GM18511 (cell line): ENCODE measurements around the gene GALNTL6.

Source experiments
- ATAC-seq: cut with Tn5 transposase; IDR thresholded peaks from one replicate; pipeline ENCODE4 v1.9.1; 2021; ENCODE audit warnings: mild to moderate bottlenecking, moderate library complexity; ENCODE audit not compliant: unreplicated experiment

GALNTL6 gene

DNA sequence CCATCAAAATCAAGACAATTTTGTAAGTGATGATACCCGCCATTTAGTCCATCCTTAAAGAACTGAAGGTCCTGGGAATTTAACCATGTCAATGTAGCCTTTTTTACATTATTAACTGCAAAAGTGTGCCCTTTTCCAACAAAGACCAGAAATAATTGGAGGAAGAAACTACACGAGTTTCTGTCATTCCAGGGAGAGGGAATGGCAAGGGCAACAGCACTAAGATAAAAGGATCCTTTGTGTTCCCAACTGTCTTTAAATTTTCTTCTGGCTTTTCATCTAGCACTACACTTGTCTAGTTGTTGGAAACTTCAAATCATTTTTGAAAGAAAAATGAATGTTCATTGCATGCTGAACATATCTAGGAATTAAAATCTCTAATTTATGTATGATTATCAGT, 286.2 kb downstream of the GALNTL6 start:
- no peak for ATAC-seq

GRCh38 chr4:172103456-172103855, 290.3 kb downstream of the GALNTL6 start:
- no peak for ATAC-seq

GRCh38 chr4:172104539-172104938, 291.3 kb downstream of the GALNTL6 start:
- ATAC-seq: no peak

DNA sequence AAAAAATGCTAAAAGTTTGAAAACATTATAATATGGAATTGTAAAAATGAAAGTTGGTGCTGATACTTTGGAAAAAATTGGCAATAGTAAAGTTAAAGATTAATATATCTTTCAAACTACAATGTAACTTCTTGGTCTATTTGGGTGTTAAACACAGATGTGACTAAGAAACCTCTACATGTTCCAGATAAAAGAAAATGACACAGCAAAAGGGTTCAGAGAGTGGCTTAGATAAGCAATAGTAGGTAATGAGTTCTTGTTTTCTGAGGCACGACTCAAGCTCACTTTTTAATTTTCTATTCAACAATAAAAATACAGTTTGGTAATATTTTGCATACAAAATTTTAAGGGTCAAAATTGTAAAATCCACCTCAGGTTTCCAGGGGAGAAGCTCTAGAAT, 292.7 kb downstream of the GALNTL6 start:
- no peak for ATAC-seq

- ATAC-seq: no peak
These were observed 296.3 kb downstream of the GALNTL6 start for GRCh38 chr4:172109466-172109865.

GRCh38 chr4:172124656-172125308, 311.6 kb downstream of the GALNTL6 start:
- ATAC-seq: no peak

DNA sequence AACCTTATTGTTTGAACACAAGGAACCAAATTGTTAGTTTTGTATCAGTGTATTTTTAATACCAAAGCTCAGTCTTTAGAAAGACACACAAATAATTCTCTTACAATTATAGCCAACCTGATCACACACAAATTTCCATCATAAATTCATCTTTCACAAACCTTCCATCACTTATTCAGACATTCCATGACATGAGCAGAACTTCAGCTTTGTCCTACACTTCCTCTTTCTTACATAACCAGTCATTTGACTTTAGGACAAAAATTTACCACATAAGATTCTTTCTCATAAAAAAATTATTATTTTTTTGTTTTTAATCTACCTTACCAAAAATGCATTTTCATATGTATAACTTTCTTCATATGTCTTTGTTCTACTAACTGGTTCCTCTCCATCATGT, 312.2 kb downstream of the GALNTL6 start:
- ATAC-seq: no peak

DNA sequence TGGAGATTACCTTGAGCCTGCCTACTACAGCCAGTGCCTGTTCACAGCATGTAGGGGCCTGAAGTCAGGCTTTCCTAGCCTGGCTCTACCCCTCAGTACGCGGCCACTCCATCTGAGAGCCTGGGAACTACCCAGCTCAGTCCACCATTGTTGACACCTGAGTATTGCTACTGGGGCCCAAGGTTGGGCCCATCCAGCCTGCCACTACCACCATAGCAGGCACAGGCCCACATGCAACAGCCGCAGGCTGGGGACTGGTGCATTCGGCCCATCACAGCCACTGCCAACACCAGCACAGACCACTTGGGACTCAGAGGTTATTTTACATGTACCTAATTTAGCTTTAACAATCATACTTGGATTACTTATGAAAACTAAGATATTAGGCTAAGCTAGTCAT, 314.0 kb downstream of the GALNTL6 start:
- ATAC-seq: no peak

- ATAC-seq: no peak
These were observed 316.4 kb downstream of the GALNTL6 start for GRCh38 chr4:172129593-172129992.

- ATAC-seq: no peak
These were observed 321.3 kb downstream of the GALNTL6 start for GRCh38 chr4:172134521-172134920.

GRCh38 chr4:172141025-172141424, 327.8 kb downstream of the GALNTL6 start:
- no peak for ATAC-seq

- no peak for ATAC-seq
These were observed 329.1 kb downstream of the GALNTL6 start for GRCh38 chr4:172142281-172142741.

DNA sequence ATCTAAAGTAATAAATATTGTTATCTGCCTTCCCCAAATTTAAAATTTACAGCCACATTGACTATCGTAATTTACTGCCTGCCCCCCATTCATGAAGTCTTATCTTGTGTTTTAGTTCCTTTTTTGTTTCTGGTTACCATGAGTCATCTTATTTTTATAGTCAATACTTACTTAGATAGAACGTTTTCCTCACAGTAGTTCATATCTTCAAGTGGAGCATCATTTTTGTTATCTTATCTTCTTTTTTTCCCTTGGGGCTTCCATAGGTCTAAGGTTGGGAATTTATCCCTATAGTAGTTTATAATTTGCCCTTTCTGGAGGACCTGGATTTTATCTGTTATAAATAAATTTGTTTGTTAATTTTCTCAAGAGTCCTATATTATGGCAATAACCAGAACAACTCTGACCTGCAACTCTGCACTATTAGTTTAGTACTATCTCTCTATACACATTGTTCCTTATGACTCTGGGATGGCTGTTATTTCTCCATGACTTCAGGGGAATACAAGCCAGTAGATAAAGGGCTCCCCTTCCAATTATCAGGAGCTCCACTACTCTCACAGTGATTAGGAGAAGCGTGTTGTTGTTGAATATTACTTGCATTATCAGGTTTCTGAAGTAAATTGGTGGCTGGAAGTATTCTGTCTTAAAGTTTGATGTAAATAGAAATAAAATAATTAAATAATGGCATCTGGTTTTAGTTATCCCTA, 330.6 kb downstream of the GALNTL6 start:
- ATAC-seq: no peak

DNA sequence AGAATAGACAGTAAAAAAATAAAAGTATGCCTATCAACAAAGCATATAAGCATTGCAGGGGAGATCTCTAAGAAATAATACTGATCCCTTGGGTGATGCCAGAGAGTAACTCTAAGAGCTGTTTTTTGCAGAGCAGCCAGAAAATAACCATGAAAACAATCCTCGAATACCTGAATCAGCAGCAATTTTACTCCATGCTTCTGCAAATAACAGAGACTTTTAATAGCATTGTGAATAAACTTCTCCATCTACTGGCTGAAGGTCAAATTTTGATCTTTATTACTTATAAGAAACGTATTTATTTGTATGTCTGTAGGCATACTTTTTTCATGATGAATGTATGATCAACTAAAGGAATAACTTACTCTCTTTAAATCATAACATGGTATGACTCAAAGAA, 334.5 kb downstream of the GALNTL6 start:
- no peak for ATAC-seq

DNA sequence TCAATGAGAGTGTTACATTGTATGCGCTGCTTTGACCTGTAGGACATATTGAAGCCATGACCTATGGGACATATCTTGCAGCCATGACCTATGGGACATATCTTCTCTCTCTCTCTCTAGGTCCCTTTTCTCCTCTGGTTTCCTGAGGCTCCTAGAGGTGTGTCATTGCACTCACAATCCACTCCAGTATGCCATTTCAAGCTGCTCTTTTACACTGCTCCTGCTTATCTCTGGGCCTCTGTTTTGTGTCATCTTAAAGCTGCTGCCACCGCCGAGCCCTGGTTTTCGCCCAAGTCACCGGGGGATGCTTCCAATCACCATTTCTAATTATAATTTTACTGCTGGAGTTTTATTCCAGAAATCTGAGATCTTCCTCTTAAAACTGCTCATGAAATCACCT, 336.1 kb downstream of the GALNTL6 start:
- no peak for ATAC-seq

- ATAC-seq: peak; percentile 43
These were observed 339.1 kb downstream of the GALNTL6 start for GRCh38 chr4:172152284-172152683.

DNA sequence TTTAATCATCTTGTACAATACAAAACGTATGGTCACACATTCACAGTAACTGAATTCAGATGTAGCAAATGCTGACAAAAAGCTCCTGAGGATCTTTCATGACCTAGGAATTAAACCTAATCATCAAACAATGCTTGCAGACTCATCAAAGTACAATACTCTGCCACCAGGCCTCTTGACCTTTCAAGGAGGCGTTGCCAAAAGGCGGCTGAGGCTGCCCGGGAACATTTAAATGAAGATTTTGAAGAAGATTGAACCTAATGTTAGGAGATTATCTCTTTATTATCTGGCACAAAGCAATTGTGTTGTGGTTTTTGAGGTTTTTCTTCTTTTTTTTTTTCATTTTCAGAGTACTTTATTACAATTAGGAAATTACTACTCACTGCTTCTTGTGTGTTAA, 340.5 kb downstream of the GALNTL6 start:
- no peak for ATAC-seq

DNA sequence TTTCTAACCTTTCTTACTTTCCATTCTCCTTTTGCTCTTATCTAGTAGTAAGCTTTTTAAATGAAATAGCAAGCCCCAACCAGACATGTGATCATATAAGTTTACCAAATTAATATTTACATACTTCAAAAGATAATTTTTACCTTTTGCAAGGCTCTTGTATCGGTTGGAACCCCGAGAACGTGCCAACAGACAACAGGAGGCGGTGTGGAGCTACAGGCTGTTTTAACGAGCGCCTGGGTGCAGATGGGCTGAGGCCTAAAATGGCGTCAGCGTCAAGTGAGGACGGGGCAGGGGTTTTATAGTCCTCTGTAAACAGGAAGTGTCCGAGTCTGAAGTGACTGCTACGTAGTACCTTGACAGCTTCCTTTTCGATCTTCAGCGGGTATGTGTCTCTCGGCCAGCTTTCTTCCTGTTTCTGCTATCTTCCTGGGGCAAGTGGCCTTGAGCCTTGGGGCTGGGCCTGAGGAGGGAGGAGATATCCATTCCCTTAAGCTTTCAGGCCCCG, 342.7 kb downstream of the GALNTL6 start:
- ATAC-seq: no peak

- ATAC-seq: no peak
These were observed 344.7 kb downstream of the GALNTL6 start for GRCh38 chr4:172157946-172158345.

- ATAC-seq: no peak
These were observed 350.0 kb downstream of the GALNTL6 start for GRCh38 chr4:172163215-172163614.

DNA sequence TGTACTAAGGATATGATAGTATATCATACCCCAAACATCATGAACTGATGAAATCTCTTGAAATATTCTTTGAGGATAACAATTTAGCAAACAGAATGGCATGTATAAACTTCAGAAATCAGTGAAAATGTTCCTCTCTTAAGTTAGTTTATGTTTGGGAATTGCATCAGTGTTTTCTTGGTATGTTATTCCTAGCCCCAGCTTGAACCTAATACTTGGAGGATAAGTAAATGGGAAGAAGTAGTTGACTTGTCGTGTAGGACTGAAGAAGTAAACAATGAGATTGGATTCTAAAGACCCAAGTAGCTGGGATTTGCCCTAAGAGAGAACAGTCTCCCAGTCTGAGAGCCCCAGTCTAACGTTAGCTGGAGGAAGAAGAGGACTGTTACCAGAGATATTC, 355.7 kb downstream of the GALNTL6 start:
- ATAC-seq: no peak

GRCh38 chr4:172169871-172170270, 356.7 kb downstream of the GALNTL6 start:
- no peak for ATAC-seq
